ENCODE results near the gene DDX1. TPM values are rescaled to one million over a fixed set of nuclear protein-coding genes. Genes with fewer than 3 reads are reported as not detected.

Gene DDX1
- polyA plus RNA-seq, 1 donor: 116 TPM

GRCh38 chr2:15647622-15648590, 56.2 kb downstream of the DDX1 start:
- Histone ChIP-seq H3K9me3 (ENCODE audit: control insufficient read depth, low read depth, low read length) (no peaks in the 10 kb centered on the region), H3K27me3 (ENCODE audit: control insufficient read depth, insufficient read depth, low read length) (no peaks in the 10 kb centered on the region), H3K4me1 (ENCODE audit: control insufficient read depth, insufficient read depth, low read length) (no peaks in the 10 kb centered on the region), H3K36me3 (ENCODE audit: control insufficient read depth, insufficient read depth, low read length) (no peaks in the 10 kb centered on the region), H3K4me3 (ENCODE audit: low read length) (no peak overlapping the region), H3K27ac (ENCODE audit: low read length) (no peak overlapping the region)
- DNase-seq: no peak
- no CpG with 5 or more reads among the region's 18 CpGs for WGBS (ENCODE audit: insufficient coverage, low lambda C conversion rate)

- Histone ChIP-seq H3K4me3 (ENCODE audit: low read length) (no peak overlapping the region), H3K4me1 (ENCODE audit: control insufficient read depth, insufficient read depth, low read length) (no peaks in the 10 kb centered on the region), H3K36me3 (ENCODE audit: control insufficient read depth, insufficient read depth, low read length) (no peaks in the 10 kb centered on the region), H3K27ac (ENCODE audit: low read length) (no peak overlapping the region), H3K9me3 (ENCODE audit: control insufficient read depth, low read depth, low read length) (no peaks in the 10 kb centered on the region), H3K27me3 (ENCODE audit: control insufficient read depth, insufficient read depth, low read length) (no peaks in the 10 kb centered on the region)
- DNase-seq: no peak
- WGBS (ENCODE audit: insufficient coverage, low lambda C conversion rate): no CpG with 5 or more reads among the region's 10 CpGs
These were observed 57.2 kb downstream of the DDX1 start for GRCh38 chr2:15648593-15649525.

- DNase-seq: no peak
- Histone ChIP-seq H3K27me3 (ENCODE audit: control insufficient read depth, insufficient read depth, low read length) (no peaks in the 10 kb centered on the region), H3K36me3 (ENCODE audit: control insufficient read depth, insufficient read depth, low read length) (no peaks in the 10 kb centered on the region), H3K4me3 (ENCODE audit: low read length) (no peak overlapping the region), H3K9me3 (ENCODE audit: control insufficient read depth, low read depth, low read length) (no peaks in the 10 kb centered on the region), H3K4me1 (ENCODE audit: control insufficient read depth, insufficient read depth, low read length) (no peaks in the 10 kb centered on the region), H3K27ac (ENCODE audit: low read length) (no peak overlapping the region)
- WGBS (ENCODE audit: insufficient coverage, low lambda C conversion rate): no CpG with 5 or more reads among the region's 14 CpGs
These were observed 58.0 kb downstream of the DDX1 start for GRCh38 chr2:15649561-15650255.

- no peaks in the 10 kb centered on the region for H3K27me3 ChIP-seq (ENCODE audit: control insufficient read depth, insufficient read depth, low read length)
- DNase-seq: no peak
- no peak overlapping the region for H3K27ac ChIP-seq (ENCODE audit: low read length)
- 100% methylated on average over 2 of the region's 11 CpGs for WGBS (ENCODE audit: insufficient coverage, low lambda C conversion rate)
- H3K4me1 ChIP-seq (ENCODE audit: control insufficient read depth, insufficient read depth, low read length): no peaks in the 10 kb centered on the region
- H3K9me3 ChIP-seq (ENCODE audit: control insufficient read depth, low read depth, low read length): no peaks in the 10 kb centered on the region
- no peaks in the 10 kb centered on the region for H3K36me3 ChIP-seq (ENCODE audit: control insufficient read depth, insufficient read depth, low read length)
- H3K4me3 ChIP-seq (ENCODE audit: low read length): no peak overlapping the region
These were observed 59.1 kb downstream of the DDX1 start for GRCh38 chr2:15650616-15651366.

DNA sequence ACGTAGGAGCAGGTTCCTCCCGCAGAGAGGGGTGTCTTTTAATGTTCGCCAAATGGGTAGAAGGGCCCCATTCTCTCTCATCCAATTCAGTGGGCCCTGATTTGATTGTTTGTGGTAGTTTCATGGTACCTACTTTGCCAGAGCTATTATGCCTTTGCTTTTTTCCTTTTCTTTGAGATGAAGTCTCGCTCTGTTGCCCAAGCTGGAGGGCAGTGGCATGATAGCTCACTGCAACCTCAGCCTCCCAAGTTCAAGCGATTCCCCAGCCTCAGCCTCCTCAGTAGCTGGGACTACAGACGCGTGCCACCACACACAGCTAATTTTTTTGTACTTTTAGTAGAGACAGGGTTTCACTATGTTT, 59.7 kb downstream of the DDX1 start:
- no peaks in the 10 kb centered on the region for H3K4me1 ChIP-seq (ENCODE audit: control insufficient read depth, insufficient read depth, low read length)
- no peak for DNase-seq
- H3K27me3 ChIP-seq (ENCODE audit: control insufficient read depth, insufficient read depth, low read length): no peaks in the 10 kb centered on the region
- no peaks in the 10 kb centered on the region for H3K36me3 ChIP-seq (ENCODE audit: control insufficient read depth, insufficient read depth, low read length)
- no peaks in the 10 kb centered on the region for H3K9me3 ChIP-seq (ENCODE audit: control insufficient read depth, low read depth, low read length)
- no peak overlapping the region for H3K4me3 ChIP-seq (ENCODE audit: low read length)
- WGBS (ENCODE audit: insufficient coverage, low lambda C conversion rate): no CpG with 5 or more reads among the region's 7 CpGs
- H3K27ac ChIP-seq (ENCODE audit: low read length): no peak overlapping the region

GRCh38 chr2:15652252-15652651, 60.6 kb downstream of the DDX1 start:
- H3K9me3 ChIP-seq (ENCODE audit: control insufficient read depth, low read depth, low read length): no peaks in the 10 kb centered on the region
- H3K4me1 ChIP-seq (ENCODE audit: control insufficient read depth, insufficient read depth, low read length): no peaks in the 10 kb centered on the region
- no peak overlapping the region for H3K4me3 ChIP-seq (ENCODE audit: low read length)
- H3K36me3 ChIP-seq (ENCODE audit: control insufficient read depth, insufficient read depth, low read length): no peaks in the 10 kb centered on the region
- DNase-seq: no peak
- WGBS (ENCODE audit: insufficient coverage, low lambda C conversion rate): no CpG with 5 or more reads among the region's 8 CpGs
- no peak overlapping the region for H3K27ac ChIP-seq (ENCODE audit: low read length)
- no peaks in the 10 kb centered on the region for H3K27me3 ChIP-seq (ENCODE audit: control insufficient read depth, insufficient read depth, low read length)

DNA sequence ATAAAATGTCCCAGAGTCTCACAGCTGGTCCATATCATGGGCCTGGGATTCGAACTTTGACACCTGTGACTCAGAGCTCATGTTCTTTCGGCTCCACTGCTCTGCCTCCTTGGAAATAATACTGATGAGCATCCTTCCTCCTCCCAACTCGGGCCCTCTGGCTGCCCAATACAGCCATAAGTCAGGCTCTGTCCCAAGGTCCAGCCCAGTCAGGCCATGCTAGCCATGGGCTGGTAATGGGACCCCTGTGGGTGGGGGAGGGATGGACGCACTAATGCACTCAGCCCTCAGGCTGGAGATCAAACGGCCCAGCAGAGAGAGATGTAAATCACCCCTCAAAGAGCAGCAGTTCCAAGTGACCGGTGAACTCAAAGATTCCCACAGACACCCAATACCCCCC, 61.1 kb downstream of the DDX1 start:
- Histone ChIP-seq H3K27me3 (ENCODE audit: control insufficient read depth, insufficient read depth, low read length) (no peaks in the 10 kb centered on the region), H3K9me3 (ENCODE audit: control insufficient read depth, low read depth, low read length) (no peaks in the 10 kb centered on the region), H3K4me3 (ENCODE audit: low read length) (no peak overlapping the region), H3K27ac (ENCODE audit: low read length) (no peak overlapping the region), H3K4me1 (ENCODE audit: control insufficient read depth, insufficient read depth, low read length) (no peaks in the 10 kb centered on the region), H3K36me3 (ENCODE audit: control insufficient read depth, insufficient read depth, low read length) (no peaks in the 10 kb centered on the region)
- no CpG with 5 or more reads among the region's 6 CpGs for WGBS (ENCODE audit: insufficient coverage, low lambda C conversion rate)
- no peak for DNase-seq

DNA sequence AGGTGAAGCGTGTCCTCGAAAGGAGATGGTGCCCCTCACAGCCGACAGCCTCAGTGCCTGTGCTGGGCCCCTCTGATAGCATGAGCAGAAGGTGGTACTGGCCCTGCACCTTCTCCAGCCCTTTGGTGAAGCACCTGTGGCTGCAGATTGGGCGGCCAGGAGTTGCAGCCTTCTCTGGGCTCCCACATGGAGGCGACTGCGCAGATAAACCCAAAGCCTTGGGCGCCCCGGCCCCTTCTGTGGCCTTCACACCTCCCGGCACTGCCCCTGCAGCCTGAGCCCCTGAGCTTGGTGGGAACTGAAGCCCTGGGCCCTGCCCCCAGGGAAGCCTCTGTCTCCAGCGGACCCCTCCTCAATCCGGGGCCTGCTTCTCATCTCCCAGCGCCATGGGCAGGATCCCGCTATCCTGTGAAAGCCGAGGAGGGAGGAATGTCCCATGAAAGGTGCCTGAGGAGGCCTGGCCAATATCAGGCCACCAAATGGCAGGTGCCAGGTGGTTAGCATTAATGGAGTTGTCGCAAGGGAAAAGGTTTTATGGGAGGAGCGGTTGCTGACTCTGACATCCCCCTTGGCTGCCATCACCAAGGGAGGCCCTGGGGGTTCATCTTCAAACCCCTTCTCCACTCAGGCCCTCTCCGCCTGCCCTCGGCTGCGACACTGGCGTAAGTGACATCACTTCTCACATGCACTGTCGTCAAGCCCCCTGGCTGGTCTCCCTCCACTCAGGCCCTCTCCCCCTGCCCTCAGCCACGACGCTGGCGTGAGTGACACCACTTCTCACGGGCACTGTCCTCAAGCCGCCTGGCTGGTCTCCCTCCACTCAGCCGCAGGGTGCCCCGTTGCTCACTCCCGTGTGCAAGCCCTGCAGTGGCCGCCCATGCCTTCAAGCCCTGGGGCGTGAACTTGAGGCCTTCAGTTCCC, 62.4 kb downstream of the DDX1 start:
- WGBS (ENCODE audit: insufficient coverage, low lambda C conversion rate): no CpG with 5 or more reads among the region's 31 CpGs
- Histone ChIP-seq H3K27me3 (ENCODE audit: control insufficient read depth, insufficient read depth, low read length) (no peaks in the 10 kb centered on the region), H3K4me1 (ENCODE audit: control insufficient read depth, insufficient read depth, low read length) (no peaks in the 10 kb centered on the region), H3K27ac (ENCODE audit: low read length) (no peak overlapping the region), H3K9me3 (ENCODE audit: control insufficient read depth, low read depth, low read length) (no peaks in the 10 kb centered on the region), H3K36me3 (ENCODE audit: control insufficient read depth, insufficient read depth, low read length) (no peaks in the 10 kb centered on the region), H3K4me3 (ENCODE audit: low read length) (no peak overlapping the region)
- DNase-seq: no peak

DNA sequence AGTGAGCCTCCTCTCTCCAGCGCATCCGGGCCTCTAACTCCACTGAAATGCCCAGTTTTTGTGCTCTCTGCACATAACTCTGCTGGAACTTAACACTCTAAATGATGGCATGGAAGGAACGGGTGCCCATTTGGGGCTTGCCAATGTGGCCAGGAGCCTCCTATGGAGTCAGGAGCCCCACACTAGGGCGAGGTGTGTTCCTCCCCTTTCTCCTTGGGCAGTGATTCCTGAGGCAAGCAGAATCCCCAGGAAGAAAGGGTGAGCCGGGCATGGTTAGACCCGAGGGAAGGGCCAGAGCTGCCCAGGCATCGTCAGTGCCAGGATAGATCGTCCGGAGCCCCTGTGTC, 63.0 kb downstream of the DDX1 start:
- WGBS (ENCODE audit: insufficient coverage, low lambda C conversion rate): no CpG with 5 or more reads among the region's 9 CpGs
- Histone ChIP-seq H3K4me3 (ENCODE audit: low read length) (no peak overlapping the region), H3K36me3 (ENCODE audit: control insufficient read depth, insufficient read depth, low read length) (no peaks in the 10 kb centered on the region), H3K9me3 (ENCODE audit: control insufficient read depth, low read depth, low read length) (no peaks in the 10 kb centered on the region), H3K27me3 (ENCODE audit: control insufficient read depth, insufficient read depth, low read length) (no peaks in the 10 kb centered on the region), H3K27ac (ENCODE audit: low read length) (no peak overlapping the region), H3K4me1 (ENCODE audit: control insufficient read depth, insufficient read depth, low read length) (no peaks in the 10 kb centered on the region)
- DNase-seq: no peak
